PC-9 (cell line): ENCODE results near the gene ZNHIT2.

ENCODE experiments used
- CTCF ChIP-seq: fragments of 200-600 bp; sonication (generic); conservative IDR thresholded peaks from 2 replicates; pipeline ENCODE4 v1.6.1; 2017; ENCODE audit warnings: mixed run types, antibody characterized with exemption, mild to moderate bottlenecking, moderate library complexity
- EZH2 ChIP-seq: fragments of 200-600 bp; sonication (generic); IDR thresholded peaks from 2 replicates; pipeline ENCODE4 v1.8.0; 2017; ENCODE audit warnings: antibody characterized with exemption, low read depth

- TF ChIP-seq CTCF (no peak), EZH2 (no peak)
Measured at GRCh38 chr11:65130631-65131416, 13.3 kb upstream of the ZNHIT2 start.
